OCI-LY3 (cell line): ENCODE measurements around the gene NLK.

Experiments used
- H2AFZ ChIP-seq: fragments of 200-600, 300-600 bp; shearing (Covaris generic); 2 replicates; pipeline ENCODE4 v1.6.0; 2014; ENCODE audit warnings: antibody characterized with exemption, low read depth, low read length
- H3K27ac ChIP-seq: fragments of 200-600, 300-600 bp; sonication (generic); 2 replicates; pipeline ENCODE4 v1.5.1; 2014; ENCODE audit warnings: mild to moderate bottlenecking, low read length, moderate library complexity, mixed read lengths
- H3K27me3 ChIP-seq: fragments of 200-600, 300-600 bp; sonication (generic); 2 replicates; pipeline ENCODE4 v1.6.1; 2014; ENCODE audit warnings: low read depth, low read length, mixed read lengths
- H3K36me3 ChIP-seq: fragments of 200-600, 300-600 bp; sonication (generic); replicated peaks from 2 replicates; pipeline ENCODE3; 2014; ENCODE audit warnings: low read depth, low read length, mixed read lengths
- H3K4me1 ChIP-seq: fragments of 300-600, 200-600 bp; sonication (generic); 2 replicates; pipeline ENCODE4 v1.6.1; 2014; ENCODE audit warnings: low read length, mixed read lengths
- H3K4me2 ChIP-seq: fragments of 200-600, 300-600 bp; sonication (generic); 2 replicates; pipeline ENCODE4 v1.6.1; 2014; ENCODE audit warnings: low read length, mixed read lengths
- H3K4me3 ChIP-seq: fragments of 300-600, 200-600 bp; sonication (generic); 2 replicates; pipeline ENCODE4 v1.5.1; 2014; ENCODE audit warnings: antibody characterized with exemption, mild to moderate bottlenecking, low read length, moderate library complexity
- H3K79me2 ChIP-seq: fragments of 300-600, 200-600 bp; shearing (Covaris generic); 2 replicates; pipeline ENCODE4 v1.6.1; 2014; ENCODE audit warnings: mild to moderate bottlenecking, low read length, mixed read lengths
- H3K9ac ChIP-seq: fragments of 300-600, 200-600 bp; shearing (Covaris generic); 2 replicates; pipeline ENCODE4 v1.6.0; 2014; ENCODE audit warnings: mild to moderate bottlenecking, low read length, moderate library complexity
- H3K9me3 ChIP-seq: fragments of 200-600, 300-600 bp; shearing (Covaris generic); 2 replicates; pipeline ENCODE4 v1.6.1; 2014; ENCODE audit warnings: low read length, mixed read lengths; ENCODE audit not compliant: insufficient read depth
- H4K20me1 ChIP-seq: fragments of 200-600, 300-600 bp; sonication (generic); 2 replicates; pipeline ENCODE4 v1.6.1; 2016; ENCODE audit warnings: low read length, mixed read lengths; ENCODE audit not compliant: insufficient read depth
- EZH2phosphoT487 ChIP-seq: fragments of 200-600 bp; shearing (Covaris generic); IDR thresholded peaks from 2 replicates; pipeline ENCODE4 v1.6.1; 2018; ENCODE audit warnings: antibody characterized with exemption, mixed run types, low read depth
- TF ChIP-seq, protein P1 (sequence below): fragments of 200-600, 300-600 bp; sonication (generic); IDR thresholded peaks from 2 replicates; pipeline ENCODE4 v1.5.1; 2014; ENCODE audit warnings: antibody characterized with exemption, low read length, low read depth

The NLK gene

DNA sequence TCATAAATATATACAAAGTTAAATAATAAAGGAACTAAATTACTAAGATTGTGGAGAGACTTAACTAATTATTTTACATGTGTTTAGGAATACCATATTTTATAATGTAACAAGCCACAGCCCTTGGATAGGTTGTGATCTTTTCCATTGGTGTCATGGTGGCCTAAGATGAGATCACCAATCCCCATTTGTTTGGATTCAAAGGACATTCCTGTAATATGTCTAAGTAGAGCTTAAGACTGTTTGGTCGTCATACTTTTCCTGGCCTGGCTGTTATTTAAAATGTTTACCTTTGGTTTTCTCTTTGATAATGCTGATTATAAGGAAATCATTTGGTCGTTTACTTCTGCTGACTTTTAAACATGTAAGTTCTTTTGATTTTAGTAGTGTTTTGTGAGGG lies 118.1 kb downstream of the NLK start:
- no peaks in the 10 kb centered on the region for H3K27me3 ChIP-seq
- no peaks in the 10 kb centered on the region for H3K36me3 ChIP-seq
- no peak overlapping the region for H2AFZ ChIP-seq
- H3K79me2 ChIP-seq = no peaks in the 10 kb centered on the region
- TF ChIP-seq, protein P1, sequence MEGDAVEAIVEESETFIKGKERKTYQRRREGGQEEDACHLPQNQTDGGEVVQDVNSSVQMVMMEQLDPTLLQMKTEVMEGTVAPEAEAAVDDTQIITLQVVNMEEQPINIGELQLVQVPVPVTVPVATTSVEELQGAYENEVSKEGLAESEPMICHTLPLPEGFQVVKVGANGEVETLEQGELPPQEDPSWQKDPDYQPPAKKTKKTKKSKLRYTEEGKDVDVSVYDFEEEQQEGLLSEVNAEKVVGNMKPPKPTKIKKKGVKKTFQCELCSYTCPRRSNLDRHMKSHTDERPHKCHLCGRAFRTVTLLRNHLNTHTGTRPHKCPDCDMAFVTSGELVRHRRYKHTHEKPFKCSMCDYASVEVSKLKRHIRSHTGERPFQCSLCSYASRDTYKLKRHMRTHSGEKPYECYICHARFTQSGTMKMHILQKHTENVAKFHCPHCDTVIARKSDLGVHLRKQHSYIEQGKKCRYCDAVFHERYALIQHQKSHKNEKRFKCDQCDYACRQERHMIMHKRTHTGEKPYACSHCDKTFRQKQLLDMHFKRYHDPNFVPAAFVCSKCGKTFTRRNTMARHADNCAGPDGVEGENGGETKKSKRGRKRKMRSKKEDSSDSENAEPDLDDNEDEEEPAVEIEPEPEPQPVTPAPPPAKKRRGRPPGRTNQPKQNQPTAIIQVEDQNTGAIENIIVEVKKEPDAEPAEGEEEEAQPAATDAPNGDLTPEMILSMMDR = no peak
- TF ChIP-seq EZH2phosphoT487 = no peak
- no peaks in the 10 kb centered on the region for H3K9me3 ChIP-seq
- H3K4me2 ChIP-seq = no peak overlapping the region
- peaks cover 4% of the 10 kb centered on the region; the same call in 1 of the 2 replicates for H3K4me1 ChIP-seq
- H3K9ac ChIP-seq = no peak overlapping the region
- H3K27ac ChIP-seq = no peak overlapping the region
- H4K20me1 ChIP-seq = no peaks in the 10 kb centered on the region
- no peak overlapping the region for H3K4me3 ChIP-seq

GRCh38 chr17:28161311-28161710 lies 118.8 kb downstream of the NLK start:
- no peak overlapping the region for H3K9ac ChIP-seq
- no peaks in the 10 kb centered on the region for H3K36me3 ChIP-seq
- no peaks in the 10 kb centered on the region for H3K9me3 ChIP-seq
- H4K20me1 ChIP-seq = no peaks in the 10 kb centered on the region
- no peaks in the 10 kb centered on the region for H3K79me2 ChIP-seq
- H3K4me1 ChIP-seq = peaks cover 4% of the 10 kb centered on the region; the same call in 1 of the 2 replicates
- no peak overlapping the region for H3K27ac ChIP-seq
- no peak overlapping the region for H3K4me3 ChIP-seq
- H3K4me2 ChIP-seq = no peak overlapping the region
- no peaks in the 10 kb centered on the region for H3K27me3 ChIP-seq
- no peak overlapping the region for H2AFZ ChIP-seq
- no peak for TF ChIP-seq EZH2phosphoT487
- TF ChIP-seq, protein P1 = no peak

DNA sequence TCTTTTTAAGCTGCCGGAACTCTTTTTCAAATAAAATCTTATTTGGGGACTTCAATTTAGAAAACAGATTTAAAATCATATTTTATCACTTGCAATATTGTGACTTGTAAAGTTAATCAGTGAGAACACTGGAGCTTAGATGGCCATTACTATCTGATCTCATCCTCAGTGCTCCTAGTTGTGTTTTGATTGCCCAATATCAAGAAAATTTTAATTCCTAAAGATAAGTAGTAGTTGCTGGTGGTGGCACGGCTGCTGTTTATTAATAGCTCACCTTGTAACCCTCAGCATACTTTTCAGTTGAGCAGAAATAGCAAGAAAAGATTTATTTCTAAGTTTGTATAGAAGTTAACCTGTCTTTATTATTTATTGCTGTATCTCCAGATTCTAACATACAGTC lies 124.0 kb downstream of the NLK start:
- no peak overlapping the region for H3K4me2 ChIP-seq
- no peak overlapping the region for H3K4me3 ChIP-seq
- no peak overlapping the region for H2AFZ ChIP-seq
- H3K9ac ChIP-seq = no peak overlapping the region
- no peak overlapping the region for H3K27ac ChIP-seq
- H3K79me2 ChIP-seq = no peaks in the 10 kb centered on the region
- TF ChIP-seq, protein P1 = no peak
- TF ChIP-seq EZH2phosphoT487 = no peak
- H3K9me3 ChIP-seq = no peaks in the 10 kb centered on the region
- peaks cover 6% of the 10 kb centered on the region for H3K36me3 ChIP-seq
- peaks cover 4% of the 10 kb centered on the region; the same call in 1 of the 2 replicates for H3K4me1 ChIP-seq
- no peaks in the 10 kb centered on the region for H4K20me1 ChIP-seq
- H3K27me3 ChIP-seq = no peaks in the 10 kb centered on the region

- TF ChIP-seq EZH2phosphoT487 = no peak
- TF ChIP-seq, protein P1 = no peak
- Histone ChIP-seq H3K36me3 (peaks cover 6% of the 10 kb centered on the region), H3K79me2 (no peaks in the 10 kb centered on the region), H2AFZ (no peak overlapping the region), H3K4me1 (no peaks in the 10 kb centered on the region), H3K9me3 (no peaks in the 10 kb centered on the region), H3K27me3 (no peaks in the 10 kb centered on the region), H3K4me3 (no peak overlapping the region), H4K20me1 (no peaks in the 10 kb centered on the region; the same call in 1 of the 2 replicates), H3K9ac (no peak overlapping the region), H3K27ac (no peak overlapping the region), H3K4me2 (no peak overlapping the region)
Measured at GRCh38 chr17:28169621-28170349, 127.3 kb downstream of the NLK start.
